CD14-positive monocyte (primary cell): ENCODE measurements around the gene UCN. TPM values are rescaled to one million over a fixed set of nuclear protein-coding genes. Genes with fewer than 3 reads are reported as not detected.

Source experiments
- DNase-seq, 3 donors: peaks; one replicate each; pipeline ENCODE4 v3.0.0-alpha.2; 2011 to 2022
- H2AFZ ChIP-seq: 2 replicates; pipeline ENCODE4 v1.6.0; 2012; ENCODE audit warnings: mild to moderate bottlenecking, low read depth, low read length, inconsistent platforms; ENCODE audit not compliant: insufficient read depth, poor library complexity, severe bottlenecking
- H3K27ac ChIP-seq, 2 donors: 1 replicate in 1 of 2; 2 replicates in 1 of 2; pipeline ENCODE4 v1.5.1; 2012 to 2013; ENCODE audit warnings: low read length in 2 of 2, control low read depth in 1 of 2, inconsistent platforms in 1 of 2, low read depth in 1 of 2, mild to moderate bottlenecking in 1 of 2
- H3K27me3 ChIP-seq, 2 donors: one replicate each; pipeline versions ENCODE4 v1.6.0 to v1.6.1; 2011 to 2013; ENCODE audit warnings: low read length in 2 of 2; ENCODE audit not compliant: control insufficient read depth in 2 of 2, insufficient read depth in 2 of 2
- H3K36me3 ChIP-seq, 2 donors: replicated peaks in 1 of 2; 1 replicate in 1 of 2; 2 replicates in 1 of 2; pipeline versions ENCODE4 v1.5.1 to v1.6.1; 2012 to 2013; ENCODE audit warnings: low read length in 2 of 2, control low read depth in 1 of 2, inconsistent platforms in 1 of 2, mild to moderate bottlenecking in 1 of 2; ENCODE audit not compliant: insufficient read depth in 2 of 2, control insufficient read depth in 1 of 2
- H3K4me1 ChIP-seq, 2 donors: 1 replicate in 1 of 2; 2 replicates in 1 of 2; pipeline versions ENCODE4 v1.5.1 to v1.6.1; 2012 to 2013; ENCODE audit warnings: low read length in 2 of 2, control low read depth in 1 of 2, inconsistent platforms in 1 of 2, mild to moderate bottlenecking in 1 of 2, moderate library complexity in 1 of 2; ENCODE audit not compliant: insufficient read depth in 2 of 2, control insufficient read depth in 1 of 2
- H3K4me2 ChIP-seq: replicated peaks from 2 replicates; pipeline ENCODE3; 2012; ENCODE audit warnings: low read length, moderate library complexity, mild to moderate bottlenecking; ENCODE audit not compliant: poor library complexity, severe bottlenecking; ENCODE audit errors: extremely low read depth
- H3K4me3 ChIP-seq, 3 experiments: fragments of 200-600 bp in 1 of 3; sonication (generic) in 1 of 3; replicated peaks in 1 of 3; 1 replicate in 2 of 3; 2 replicates in 1 of 3; pipeline ENCODE4 v1.5.1; 2011 to 2013; ENCODE audit warnings: low read length in 3 of 3, mild to moderate bottlenecking in 3 of 3, control low read depth in 2 of 3, low read depth in 2 of 3, inconsistent platforms in 1 of 3, moderate library complexity in 1 of 3
- H3K79me2 ChIP-seq: 2 replicates; pipeline ENCODE4 v1.6.0; 2012; ENCODE audit warnings: mild to moderate bottlenecking, control low read depth, inconsistent platforms, low read length, moderate library complexity; ENCODE audit not compliant: insufficient read depth
- H3K9ac ChIP-seq: 2 replicates; pipeline ENCODE4 v1.6.0; 2017; ENCODE audit warnings: low read length, mild to moderate bottlenecking; ENCODE audit not compliant: insufficient read depth, poor library complexity, severe bottlenecking
- H3K9me3 ChIP-seq, 2 donors: replicated peaks in 1 of 2; 1 replicate in 1 of 2; 2 replicates in 1 of 2; pipeline versions ENCODE4 v1.5.1 to v1.6.1; 2012 to 2013; ENCODE audit warnings: low read length in 2 of 2, control low read depth in 1 of 2; ENCODE audit not compliant: control insufficient read depth in 1 of 2, insufficient read depth in 1 of 2
- H4K20me1 ChIP-seq: 2 replicates; pipeline ENCODE4 v1.6.0; 2012; ENCODE audit warnings: mild to moderate bottlenecking, low read length, control low read depth, moderate library complexity; ENCODE audit not compliant: insufficient read depth
- H3K27ac Mint-ChIP-seq, 7 donors: one replicate each; pipeline ENCODE4 v1.8.0; 2020; ENCODE audit warnings: mild to moderate bottlenecking in 7 of 7, mixed read lengths in 7 of 7, moderate library complexity in 6 of 7, inconsistent platforms in 2 of 7
- H3K27me3 Mint-ChIP-seq, 3 donors: one replicate each; pipeline ENCODE4 v1.8.0; 2021 to 2022; ENCODE audit warnings: low read depth in 3 of 3, mild to moderate bottlenecking in 3 of 3, mixed read lengths in 3 of 3, moderate library complexity in 3 of 3, inconsistent platforms in 1 of 3
- H3K36me3 Mint-ChIP-seq, 2 donors: one replicate each; pipeline ENCODE4 v1.8.0; 2020; ENCODE audit warnings: mixed read lengths in 2 of 2, inconsistent platforms in 1 of 2, mild to moderate bottlenecking in 1 of 2
- H3K4me1 Mint-ChIP-seq: one replicate; pipeline ENCODE4 v1.8.0; 2020; ENCODE audit warnings: mild to moderate bottlenecking, mixed read lengths
- H3K4me3 Mint-ChIP-seq, 2 donors: one replicate each; pipeline ENCODE4 v1.8.0; 2020; ENCODE audit warnings: mild to moderate bottlenecking in 2 of 2, mixed read lengths in 2 of 2, moderate library complexity in 1 of 2
- H3K9me3 Mint-ChIP-seq, 7 donors: one replicate each; pipeline ENCODE4 v1.8.0; 2020 to 2022; ENCODE audit warnings: mixed read lengths in 7 of 7, mild to moderate bottlenecking in 6 of 7, moderate library complexity in 6 of 7, inconsistent platforms in 2 of 7
- WGBS: methylation state at CpG from one replicate; pipeline ENCODE4 v1.1.5; 2013; ENCODE audit warnings: missing lambda C conversion rate; ENCODE audit not compliant: insufficient coverage; 5-methylcytosine and 5-hydroxymethylcytosine counted together
- intact Hi-C, 2 donors: fragments of 100-400 bp; cut with micrococcal nuclease; formaldehyde crosslinking; loops; one replicate each; pipeline versions ENCODE4 v1.15.0 to v1.15.1; 2023
- polyA plus RNA-seq, 3 donors: library from polyadenylated mRNA; depleted of rRNA in 1 of 3; unstranded in 2 of 3; stranded (reverse) in 1 of 3; fragments of 300-500 nt in 2 of 3; fragments of >200 nt in 1 of 3; fragmentation: Illumina TruSeq in 2 of 3; gene quantifications; 1 replicate in 2 of 3; 2 replicates in 1 of 3; pipeline ENCODE4 v1.2.3, GENCODE V29; 2012 to 2021
- TF ChIP-seq, protein P1 (sequence below): fragments of 200-600 bp; IDR thresholded peaks from one replicate; pipeline ENCODE4 v1.8.0; 2022; ENCODE audit warnings: antibody characterized with exemption, mild to moderate bottlenecking

Gene UCN
- polyA plus RNA-seq, 3 donors, result 0.39 to 2.2 (median 0.60) TPM

GRCh38 chr2:27307545-27308358 is 493 bp downstream of the UCN start:
- H3K4me3 ChIP-seq, result no peak overlapping the region
- intact Hi-C loops, result no loop called here
- WGBS, result 51% methylated on average over 72 of the region's 75 CpGs
- H3K27ac Mint-ChIP-seq, result no peak overlapping the region
- TF ChIP-seq, protein P1, sequence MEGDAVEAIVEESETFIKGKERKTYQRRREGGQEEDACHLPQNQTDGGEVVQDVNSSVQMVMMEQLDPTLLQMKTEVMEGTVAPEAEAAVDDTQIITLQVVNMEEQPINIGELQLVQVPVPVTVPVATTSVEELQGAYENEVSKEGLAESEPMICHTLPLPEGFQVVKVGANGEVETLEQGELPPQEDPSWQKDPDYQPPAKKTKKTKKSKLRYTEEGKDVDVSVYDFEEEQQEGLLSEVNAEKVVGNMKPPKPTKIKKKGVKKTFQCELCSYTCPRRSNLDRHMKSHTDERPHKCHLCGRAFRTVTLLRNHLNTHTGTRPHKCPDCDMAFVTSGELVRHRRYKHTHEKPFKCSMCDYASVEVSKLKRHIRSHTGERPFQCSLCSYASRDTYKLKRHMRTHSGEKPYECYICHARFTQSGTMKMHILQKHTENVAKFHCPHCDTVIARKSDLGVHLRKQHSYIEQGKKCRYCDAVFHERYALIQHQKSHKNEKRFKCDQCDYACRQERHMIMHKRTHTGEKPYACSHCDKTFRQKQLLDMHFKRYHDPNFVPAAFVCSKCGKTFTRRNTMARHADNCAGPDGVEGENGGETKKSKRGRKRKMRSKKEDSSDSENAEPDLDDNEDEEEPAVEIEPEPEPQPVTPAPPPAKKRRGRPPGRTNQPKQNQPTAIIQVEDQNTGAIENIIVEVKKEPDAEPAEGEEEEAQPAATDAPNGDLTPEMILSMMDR, result no peak
- no peak for DNase-seq
- peak overlapping the region in 1 of 2 donors; percentile 73 for H3K4me3 Mint-ChIP-seq
- peaks cover 15% of the 10 kb centered on the region for H3K4me1 Mint-ChIP-seq
- H3K9ac ChIP-seq, result no peak overlapping the region
- H3K9me3 Mint-ChIP-seq, result peaks cover 0 to 6% (median 1%) of the 10 kb centered on the region in 7 donors
- H3K4me1 ChIP-seq, result peaks cover 12 to 14% of the 10 kb centered on the region in 2 donors
- peaks cover 36 to 42% of the 10 kb centered on the region in 2 donors for H3K36me3 Mint-ChIP-seq
- no peak overlapping the region for H3K27ac ChIP-seq
- peaks cover 0 to 7% of the 10 kb centered on the region in 2 donors for H3K9me3 ChIP-seq
- peaks cover 19 to 34% of the 10 kb centered on the region in 2 donors for H3K36me3 ChIP-seq
- no peak overlapping the region for H2AFZ ChIP-seq
- H3K27me3 ChIP-seq, result peaks cover 4 to 32% of the 10 kb centered on the region in 2 donors
- H4K20me1 ChIP-seq, result no peaks in the 10 kb centered on the region
- no peak overlapping the region for H3K4me2 ChIP-seq
- peaks cover 38 to 48% (median 47%) of the 10 kb centered on the region in 3 donors for H3K27me3 Mint-ChIP-seq
- H3K79me2 ChIP-seq, result no peaks in the 10 kb centered on the region

GRCh38 chr2:27307287-27307544 is 1.0 kb downstream of the UCN start:
- TF ChIP-seq, protein P1, result no peak
- Histone ChIP-seq H3K9me3 (peaks cover 0 to 7% of the 10 kb centered on the region in 2 donors), H3K4me3 (no peak overlapping the region), H3K9ac (no peak overlapping the region), H2AFZ (no peak overlapping the region), H3K79me2 (no peaks in the 10 kb centered on the region), H3K4me2 (peak overlapping the region; percentile 3), H3K4me1 (peaks cover 12 to 14% of the 10 kb centered on the region in 2 donors), H3K27ac (no peak overlapping the region), H4K20me1 (no peaks in the 10 kb centered on the region), H3K27me3 (peaks cover 4 to 32% of the 10 kb centered on the region in 2 donors), H3K36me3 (peaks cover 14 to 29% of the 10 kb centered on the region in 2 donors)
- Mint-ChIP-seq H3K9me3 (peaks cover 0 to 6% (median 1%) of the 10 kb centered on the region in 7 donors), H3K4me1 (peaks cover 17% of the 10 kb centered on the region), H3K36me3 (peaks cover 32 to 38% of the 10 kb centered on the region in 2 donors), H3K27ac (no peak overlapping the region), H3K4me3 (peak overlapping the region in 1 of 2 donors; percentile 73), H3K27me3 (peaks cover 38 to 48% (median 47%) of the 10 kb centered on the region in 3 donors)
- DNase-seq, result no peak
- intact Hi-C loops, result no loop called here
- WGBS, result 8% methylated on average over 11 of the region's 14 CpGs
